GM18526 (cell line): ENCODE measurements around the gene ZDHHC9.

Source experiments
- POLR2A ChIP-seq: IDR thresholded peaks from 3 replicates; pipeline ENCODE4 v1.6.1; 2011; ENCODE audit not compliant: insufficient read length; ENCODE audit errors: extremely low read depth

ZDHHC9 gene

DNA sequence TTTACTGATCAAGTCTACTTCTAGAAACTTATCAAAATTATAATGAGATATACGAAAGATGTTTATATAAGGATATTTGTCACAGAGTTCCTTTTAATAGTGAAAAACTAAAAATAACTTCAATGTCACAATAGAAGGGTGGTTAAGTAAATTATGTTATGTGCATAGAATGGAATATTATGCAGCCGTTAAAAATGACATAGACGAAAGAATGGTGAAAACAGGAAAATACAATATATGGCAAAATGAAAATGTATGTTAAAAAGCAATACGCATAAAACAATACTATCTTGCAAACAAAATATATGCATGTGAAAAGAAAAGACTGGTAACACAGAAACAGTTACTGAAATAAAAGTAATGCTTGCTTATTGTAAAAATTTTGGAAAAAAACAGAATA is 19.1 kb downstream of the ZDHHC9 start:
- no peak for TF ChIP-seq POLR2A

GRCh38 chrX:129823522-129823921 is 20.2 kb downstream of the ZDHHC9 start:
- no peak for TF ChIP-seq POLR2A

GRCh38 chrX:129823115-129823514 is 20.6 kb downstream of the ZDHHC9 start:
- no peak for TF ChIP-seq POLR2A

DNA sequence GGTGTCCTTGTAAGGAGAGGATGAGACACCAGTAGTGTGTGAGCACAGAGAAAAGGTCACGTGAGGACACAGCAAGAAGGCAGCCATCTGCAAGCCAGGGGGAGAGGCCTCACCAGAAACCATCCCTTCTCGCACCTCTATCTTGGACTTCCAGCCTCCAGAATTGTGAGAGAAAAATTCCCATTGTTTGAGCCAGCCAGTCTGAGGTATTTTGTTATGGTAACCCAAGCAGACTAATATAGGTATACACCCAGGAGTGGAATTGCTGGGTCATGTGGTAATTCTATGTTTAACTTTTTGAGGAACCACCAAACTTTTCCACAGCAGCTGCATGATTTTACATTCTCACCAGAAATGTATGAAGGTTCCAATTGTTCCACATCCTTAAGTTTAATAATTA is 25.6 kb downstream of the ZDHHC9 start:
- TF ChIP-seq POLR2A: no peak

DNA sequence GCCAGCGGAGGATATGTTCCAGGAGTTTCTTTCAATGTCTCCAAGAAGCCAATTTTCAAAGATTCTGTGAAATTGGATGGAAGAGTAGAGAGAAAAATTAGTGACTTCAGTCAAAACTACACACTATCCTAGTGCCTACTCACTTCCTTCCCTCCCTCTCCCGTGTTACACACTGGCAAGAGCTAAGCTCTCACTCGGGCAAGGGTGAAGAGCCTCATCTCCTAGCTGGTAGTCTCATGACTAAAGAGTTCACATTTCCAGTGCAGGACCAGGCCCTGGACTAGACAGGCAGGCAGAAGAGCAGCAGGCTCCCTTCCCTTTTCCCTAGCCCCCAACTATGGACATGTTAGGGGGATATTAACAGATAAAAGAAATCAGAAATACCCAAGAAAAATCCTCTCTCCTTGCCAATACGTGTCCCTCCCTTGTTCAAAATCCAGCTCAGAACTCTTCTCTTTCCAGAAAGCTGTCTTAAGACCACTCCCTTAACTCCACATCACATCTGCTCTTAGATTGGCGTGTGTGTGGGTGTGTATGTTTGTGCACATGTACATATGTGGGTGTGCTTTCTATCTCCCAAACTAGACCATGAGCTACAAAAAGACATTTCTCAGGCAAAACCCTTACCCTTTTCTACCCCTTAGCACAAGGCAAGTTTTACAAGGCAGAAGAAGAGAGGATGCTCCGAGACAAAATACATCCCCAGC is 29.9 kb downstream of the ZDHHC9 start:
- TF ChIP-seq POLR2A: no peak

- TF ChIP-seq POLR2A: no peak
Measured at GRCh38 chrX:129808829-129809796, 34.6 kb downstream of the ZDHHC9 start.

DNA sequence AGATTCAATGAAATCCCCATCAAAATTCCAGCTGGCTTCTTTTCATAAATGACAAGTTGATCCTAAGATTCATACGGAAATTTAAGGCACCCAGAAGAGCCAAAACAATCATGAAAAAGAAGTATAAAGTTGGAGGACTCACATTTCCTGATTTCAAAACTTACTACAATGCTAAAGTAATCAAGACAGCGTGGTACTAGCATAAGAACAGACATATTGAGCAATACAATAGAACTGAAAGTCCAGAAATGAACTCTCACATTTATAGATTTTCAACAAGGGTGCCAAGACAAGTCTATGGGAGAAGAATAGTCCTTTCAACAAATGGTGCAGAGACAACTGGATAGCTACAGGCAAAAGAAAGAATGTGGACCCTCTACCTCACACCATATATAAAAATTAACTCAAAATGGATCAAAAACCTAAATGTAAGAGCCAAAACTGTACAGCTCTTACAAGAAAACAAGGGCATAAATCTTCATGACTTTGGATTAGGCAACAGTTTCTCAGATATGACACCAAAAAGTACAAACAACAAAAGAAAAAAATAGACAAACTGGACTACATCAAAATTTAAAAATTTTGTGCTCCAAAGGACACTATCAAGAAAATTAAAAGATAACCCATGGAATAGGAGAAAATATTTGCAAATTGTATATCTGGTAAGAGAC is 35.4 kb downstream of the ZDHHC9 start:
- no peak for TF ChIP-seq POLR2A

- TF ChIP-seq POLR2A: no peak
Measured at GRCh38 chrX:129804806-129805205, 38.9 kb downstream of the ZDHHC9 start.

GRCh38 chrX:129802863-129803262 is 40.8 kb downstream of the ZDHHC9 start:
- TF ChIP-seq POLR2A: no peak

DNA sequence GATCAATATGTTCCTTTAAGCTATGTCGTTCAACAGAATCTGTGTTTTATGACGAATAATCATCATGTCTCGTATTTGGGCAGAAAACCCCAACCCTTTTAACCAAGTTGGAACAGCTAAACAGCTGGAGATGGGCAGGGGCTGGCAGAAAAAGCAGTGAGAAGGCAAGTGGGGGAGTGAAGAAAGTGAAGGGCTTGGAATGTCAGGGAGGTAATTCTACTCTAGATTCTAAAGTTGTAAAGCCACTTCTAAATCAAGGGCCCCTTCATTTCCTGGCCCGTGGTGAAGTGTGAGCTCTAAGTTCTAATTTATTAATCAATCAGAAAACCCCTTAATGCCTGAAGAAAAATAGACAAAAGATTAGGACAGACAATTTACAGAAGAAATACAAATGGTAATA is 43.5 kb downstream of the ZDHHC9 start:
- no peak for TF ChIP-seq POLR2A

DNA sequence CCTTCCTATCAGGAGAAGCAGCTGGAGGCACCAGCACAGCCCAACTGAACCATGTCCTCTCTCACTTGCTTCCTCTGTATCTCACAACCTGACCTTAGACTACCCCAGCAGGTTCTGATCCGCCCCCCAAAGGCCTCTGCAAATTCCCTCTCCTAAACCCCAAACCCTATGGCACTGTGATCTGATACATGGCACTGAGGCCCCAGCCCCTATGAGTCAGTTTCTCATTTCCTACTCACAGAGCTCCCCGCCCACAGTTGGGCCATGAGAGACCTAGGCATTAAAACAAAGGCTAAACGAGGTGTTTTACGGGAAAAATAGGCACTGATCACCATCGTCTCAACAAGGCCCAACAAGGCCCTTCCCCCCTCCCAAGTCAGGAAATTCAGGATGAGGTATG is 44.8 kb downstream of the ZDHHC9 start:
- no peak for TF ChIP-seq POLR2A

- TF ChIP-seq POLR2A: no peak
Measured at GRCh38 chrX:129798456-129798855, 45.2 kb downstream of the ZDHHC9 start.

- TF ChIP-seq POLR2A: no peak
Measured at GRCh38 chrX:129797251-129797906, 46.3 kb downstream of the ZDHHC9 start.

GRCh38 chrX:129795584-129795983 is 48.1 kb downstream of the ZDHHC9 start:
- no peak for TF ChIP-seq POLR2A

DNA sequence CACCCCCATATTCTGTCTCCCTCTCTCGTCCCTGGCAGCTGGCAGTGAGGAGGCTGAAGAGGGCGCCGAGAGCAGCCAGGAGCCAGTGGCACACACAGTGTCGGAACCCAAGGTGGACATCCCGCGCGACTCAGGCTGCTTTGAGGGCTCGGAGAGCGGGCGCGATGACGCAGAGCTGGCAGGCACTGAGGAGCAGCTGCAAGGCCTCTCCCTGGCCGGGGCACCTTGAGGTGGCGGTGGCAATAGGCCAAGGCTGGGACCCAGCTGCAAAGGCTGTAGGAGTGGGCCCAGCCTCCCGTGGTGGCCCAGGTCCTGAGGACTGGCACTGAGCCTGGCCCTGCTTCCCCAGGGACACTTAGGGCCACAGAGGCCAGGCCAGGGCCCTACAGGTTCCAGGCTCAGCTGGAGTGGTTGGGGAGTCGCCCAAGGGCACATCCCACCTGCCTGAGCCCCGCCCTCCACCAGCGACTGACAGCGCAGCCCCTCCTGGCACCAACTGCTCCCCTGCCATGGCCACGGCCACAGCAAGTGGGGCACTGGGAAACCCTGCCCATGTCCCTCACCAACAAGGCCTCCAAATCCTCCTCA is 50.0 kb downstream of the ZDHHC9 start:
- TF ChIP-seq POLR2A: no peak
